ENCODE measurements around the gene RXRA. TPM values are rescaled to one million over a fixed set of nuclear protein-coding genes. Genes with fewer than 3 reads are reported as not detected.

Gene RXRA
- polyA plus RNA-seq, 1 of the 3 experiments (the other 2 are of a cell fraction), result 7.6 TPM

- Histone ChIP-seq H2AFZ (ENCODE audit: low read depth) (no peak overlapping the region), H3K79me2 (ENCODE audit: insufficient read depth) (no peaks in the 10 kb centered on the region), H3K27ac (ENCODE audit: low read depth in 2 of 2, low read length in 1 of 2) (no peak overlapping the region), H3K9me2 (no peaks in the 10 kb centered on the region), H3K27me3 (ENCODE audit: insufficient read depth) (no peaks in the 10 kb centered on the region), H3K9me3 (no peaks in the 10 kb centered on the region), H3K4me1 (ENCODE audit: control insufficient read depth in 1 of 2, insufficient read depth in 2 of 2, low read depth in 1 of 2, low read length in 1 of 2) (peaks cover 0 to 7% of the 10 kb centered on the region in 2 experiments; a peak in 1 of 4 replicates), H3F3A (replicated peaks; ENCODE audit: insufficient read depth) (no peaks in the 10 kb centered on the region), H3K36me3 (replicated peaks in 1 of 2; ENCODE audit: control insufficient read depth in 1 of 2, insufficient read depth in 2 of 2, low read length in 1 of 2) (no peaks in the 10 kb centered on the region), H3K9ac (no peak overlapping the region), H3K4me2 (no peak overlapping the region), H3K4me3 (ENCODE audit: low read depth in 2 of 2, low read length in 1 of 2) (no peak overlapping the region), H4K20me1 (ENCODE audit: insufficient read depth) (no peaks in the 10 kb centered on the region)
- TF ChIP-seq RXRA (IDR thresholded peaks at IDR 0.05; ENCODE audit: borderline replicate concordance, low read depth), result no peak
- no peak for TF ChIP-seq JUND (IDR thresholded peaks at IDR 0.05)
- no peak for TF ChIP-seq ZBTB33 (IDR thresholded peaks at IDR 0.05; ENCODE audit: borderline replicate concordance, low read depth)
- TF ChIP-seq NRF1 (IDR thresholded peaks at IDR 0.05; ENCODE audit: low read depth, low read length), result no peak
- no peak for TF ChIP-seq EZH2phosphoT487 (IDR thresholded peaks at IDR 0.05; ENCODE audit: borderline replicate concordance, low read depth)
- TF ChIP-seq IRF3 (IDR thresholded peaks at IDR 0.05; ENCODE audit: low read depth, low read length), result no peak
- no peak for TF ChIP-seq NFIC (IDR thresholded peaks at IDR 0.05; ENCODE audit: borderline replicate concordance)
- DNase-seq, result no peak
- CTCF ChIA-PET, result interaction anchor here (0.9 kb wide), 1 partner anchor 170 kb away, joined by 3 read pairs; no protein-coding TSS in a partner anchor
- POLR2A ChIA-PET, result interaction anchor here (2.0 kb wide), 1 partner anchor 14 kb away, joined by 6 read pairs; no protein-coding TSS in a partner anchor
- 51% methylated on average over 8 of the region's 8 CpGs for WGBS (ENCODE audit: low lambda C conversion rate)
Observed at GRCh38 chr9:134278974-134279640, 47.1 kb upstream of the RXRA start.

DNA sequence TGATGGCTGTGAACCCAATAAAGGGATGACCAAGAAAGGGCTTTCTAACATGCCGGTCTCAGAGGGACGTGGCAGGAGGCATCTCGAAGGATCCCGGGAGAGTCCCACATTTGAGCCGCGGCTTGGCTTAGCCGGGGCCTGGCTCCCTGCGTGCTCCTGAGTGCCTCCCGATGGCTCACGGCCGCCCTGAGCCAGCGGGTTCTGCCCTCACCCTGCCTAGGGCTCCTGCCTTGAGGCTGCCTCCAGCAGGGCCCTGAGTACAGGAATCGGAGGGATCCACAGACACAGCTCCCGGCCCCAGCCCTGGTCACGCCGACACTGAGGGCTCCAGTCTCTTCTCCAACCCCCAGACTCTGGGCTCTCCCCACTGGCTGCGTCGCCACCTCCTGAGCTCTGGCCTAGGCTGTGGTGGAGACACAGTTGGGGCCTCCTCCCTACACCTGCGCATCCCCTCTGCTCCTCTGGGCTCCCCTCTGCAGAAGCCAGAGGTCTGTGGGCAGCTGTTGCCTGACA lies 44.1 kb upstream of the RXRA start:
- Histone ChIP-seq H3K27ac (ENCODE audit: low read depth in 2 of 2, low read length in 1 of 2) (no peak overlapping the region), H3K4me1 (ENCODE audit: control insufficient read depth in 1 of 2, insufficient read depth in 2 of 2, low read depth in 1 of 2, low read length in 1 of 2) (peaks cover 0 to 9% of the 10 kb centered on the region in 2 experiments; a peak in 1 of 4 replicates), H3K79me2 (ENCODE audit: insufficient read depth) (no peaks in the 10 kb centered on the region), H3K36me3 (replicated peaks in 1 of 2; ENCODE audit: control insufficient read depth in 1 of 2, insufficient read depth in 2 of 2, low read length in 1 of 2) (no peaks in the 10 kb centered on the region), H4K20me1 (ENCODE audit: insufficient read depth) (no peaks in the 10 kb centered on the region), H3K4me2 (no peak overlapping the region), H3F3A (replicated peaks; ENCODE audit: insufficient read depth) (no peaks in the 10 kb centered on the region), H3K9me2 (no peaks in the 10 kb centered on the region), H3K4me3 (ENCODE audit: low read depth in 2 of 2, low read length in 1 of 2) (no peak overlapping the region), H3K9ac (no peak overlapping the region), H2AFZ (ENCODE audit: low read depth) (no peak overlapping the region), H3K9me3 (no peaks in the 10 kb centered on the region), H3K27me3 (ENCODE audit: insufficient read depth) (no peaks in the 10 kb centered on the region)
- no peak for TF ChIP-seq EZH2phosphoT487 (IDR thresholded peaks at IDR 0.05; ENCODE audit: borderline replicate concordance, low read depth)
- ChIA-PET POLR2A (no interaction called here), CTCF (interaction anchor here (1.3 kb wide), 1 partner anchor 160 kb away, joined by 3 read pairs; no protein-coding TSS in a partner anchor)
- WGBS (ENCODE audit: low lambda C conversion rate), result 87% methylated on average over 7 of the region's 19 CpGs
- DNase-seq, result no peak
